ENCODE measurements around the gene CC2D2A. TPM values are rescaled to one million over a fixed set of nuclear protein-coding genes. Genes with fewer than 3 reads are reported as not detected.

CC2D2A gene
- total and polyA plus RNA-seq, 2 of the 13 experiments (the other 11 are each of a cell fraction or from before 2014, with no cell fraction given): 4.2 to 7.2 TPM

DNA sequence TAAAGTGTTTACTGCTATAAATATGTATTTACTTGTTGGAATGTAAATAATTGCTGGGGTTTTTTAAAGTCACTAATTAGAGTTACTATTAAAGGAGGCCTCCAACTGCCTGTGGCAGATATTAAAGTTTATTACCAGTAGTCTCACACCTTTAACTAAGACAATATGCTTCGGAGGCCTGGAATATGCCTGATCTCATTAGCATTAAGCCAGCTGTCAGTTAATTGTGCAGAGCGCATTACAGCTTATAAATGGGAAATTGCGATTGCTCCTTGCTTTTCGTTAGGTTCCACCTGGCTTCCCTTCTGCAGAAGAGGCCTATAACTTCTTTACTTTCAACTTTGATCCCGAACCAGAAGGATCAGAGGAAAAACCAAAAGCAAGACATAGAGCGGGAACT is 41.3 kb downstream of the CC2D2A start (continued):
- TF ChIP-seq, protein P1, sequence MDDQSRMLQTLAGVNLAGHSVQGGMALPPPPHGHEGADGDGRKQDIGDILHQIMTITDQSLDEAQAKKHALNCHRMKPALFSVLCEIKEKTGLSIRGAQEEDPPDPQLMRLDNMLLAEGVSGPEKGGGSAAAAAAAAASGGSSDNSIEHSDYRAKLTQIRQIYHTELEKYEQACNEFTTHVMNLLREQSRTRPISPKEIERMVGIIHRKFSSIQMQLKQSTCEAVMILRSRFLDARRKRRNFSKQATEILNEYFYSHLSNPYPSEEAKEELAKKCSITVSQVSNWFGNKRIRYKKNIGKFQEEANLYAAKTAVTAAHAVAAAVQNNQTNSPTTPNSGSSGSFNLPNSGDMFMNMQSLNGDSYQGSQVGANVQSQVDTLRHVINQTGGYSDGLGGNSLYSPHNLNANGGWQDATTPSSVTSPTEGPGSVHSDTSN (CRISPR knock-in tag; IDR thresholded peaks at IDR 0.05; ENCODE audit: borderline replicate concordance): no peak
- TF ChIP-seq SAFB2 (CRISPR knock-in tag; IDR thresholded peaks at IDR 0.05; ENCODE audit: borderline replicate concordance, low read depth): no peak
- no peak for TF ChIP-seq ZNF333 (CRISPR knock-in tag; IDR thresholded peaks at IDR 0.05; ENCODE audit: borderline replicate concordance)

DNA sequence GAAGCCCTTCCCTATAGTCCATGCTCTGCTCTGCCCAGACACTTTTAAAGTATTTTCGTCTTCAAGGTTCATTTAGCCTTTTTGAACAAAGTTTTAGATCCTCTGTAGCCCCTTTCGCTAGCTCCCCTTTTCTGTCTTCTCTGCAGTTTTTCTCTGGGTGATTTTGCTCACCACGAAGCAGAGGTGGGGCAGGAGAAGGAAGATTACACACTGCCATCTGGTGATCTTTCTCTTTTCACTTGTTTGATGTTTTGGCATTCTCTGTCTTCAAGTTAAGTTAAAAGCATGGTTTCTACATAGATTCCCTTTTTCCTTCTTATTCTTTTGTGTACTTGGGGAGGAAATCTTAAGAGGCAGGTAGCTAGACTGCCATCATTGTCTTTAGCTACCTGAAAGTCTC is 43.9 kb downstream of the CC2D2A start:
- H2AFZ ChIP-seq (ENCODE audit: low read length): no peak overlapping the region
- no peaks in the 10 kb centered on the region for H3K79me2 ChIP-seq (ENCODE audit: insufficient read depth, low read length)
- H3K4me1 ChIP-seq (ENCODE audit: insufficient read depth, low read length): no peaks in the 10 kb centered on the region
- no peaks in the 10 kb centered on the region for H3K9me3 ChIP-seq (ENCODE audit: low read length)
- ChIA-PET CTCF (ENCODE audit: low intra/inter-chr PET ratio, low total read pairs) (no interaction called here), POLR2A (no interaction called here)
- no peaks in the 10 kb centered on the region for H3K27me3 ChIP-seq (ENCODE audit: control insufficient read depth in 1 of 2, insufficient read depth in 2 of 2, low read length in 2 of 2)
- no peak overlapping the region for H3K4me2 ChIP-seq (ENCODE audit: low read depth, low read length)
- BruUV-seq (replicated peaks): no TSS peak
- ATAC-seq (no peak), DNase-seq (ENCODE audit: low spot score) (no peak), FAIRE-seq (no peak)
- peaks cover 1 to 3% of the 10 kb centered on the region in 2 experiments; a peak in 2 of 5 replicates for H3K36me3 ChIP-seq (replicated peaks in 1 of 2; ENCODE audit: control insufficient read depth in 1 of 2, insufficient read depth in 2 of 2, low read length in 2 of 2)
- 90% methylated on average over 3 of the region's 3 CpGs for WGBS (ENCODE audit: low lambda C conversion rate)
- no peak overlapping the region for H3K9ac ChIP-seq (ENCODE audit: insufficient read depth, low read depth, low read length)
- TF ChIP-seq NBN (conservative IDR thresholded peaks at IDR 0.05): no peak
- no peak for TF ChIP-seq ZNF292 (CRISPR knock-in tag; IDR thresholded peaks at IDR 0.05; ENCODE audit: borderline replicate concordance, low read depth)
- TF ChIP-seq, protein P2, sequence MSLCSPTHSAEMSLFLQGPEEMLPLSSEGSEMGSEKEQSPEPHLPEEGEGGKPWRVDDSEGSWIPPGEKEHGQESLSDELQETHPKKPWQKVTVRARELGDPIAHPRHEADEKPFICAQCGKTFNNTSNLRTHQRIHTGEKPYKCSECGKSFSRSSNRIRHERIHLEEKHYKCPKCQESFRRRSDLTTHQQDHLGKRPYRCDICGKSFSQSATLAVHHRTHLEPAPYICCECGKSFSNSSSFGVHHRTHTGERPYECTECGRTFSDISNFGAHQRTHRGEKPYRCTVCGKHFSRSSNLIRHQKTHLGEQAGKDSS (CRISPR knock-in tag; IDR thresholded peaks at IDR 0.05; ENCODE audit: borderline replicate concordance, low read depth): no peak
- TF ChIP-seq ZBTB20 (CRISPR knock-in tag; IDR thresholded peaks at IDR 0.05; ENCODE audit: borderline replicate concordance, low read depth): no peak
- no peak for TF ChIP-seq ZNF431 (CRISPR knock-in tag; IDR thresholded peaks at IDR 0.05; ENCODE audit: borderline replicate concordance, low read depth)
- TF ChIP-seq, protein P3, sequence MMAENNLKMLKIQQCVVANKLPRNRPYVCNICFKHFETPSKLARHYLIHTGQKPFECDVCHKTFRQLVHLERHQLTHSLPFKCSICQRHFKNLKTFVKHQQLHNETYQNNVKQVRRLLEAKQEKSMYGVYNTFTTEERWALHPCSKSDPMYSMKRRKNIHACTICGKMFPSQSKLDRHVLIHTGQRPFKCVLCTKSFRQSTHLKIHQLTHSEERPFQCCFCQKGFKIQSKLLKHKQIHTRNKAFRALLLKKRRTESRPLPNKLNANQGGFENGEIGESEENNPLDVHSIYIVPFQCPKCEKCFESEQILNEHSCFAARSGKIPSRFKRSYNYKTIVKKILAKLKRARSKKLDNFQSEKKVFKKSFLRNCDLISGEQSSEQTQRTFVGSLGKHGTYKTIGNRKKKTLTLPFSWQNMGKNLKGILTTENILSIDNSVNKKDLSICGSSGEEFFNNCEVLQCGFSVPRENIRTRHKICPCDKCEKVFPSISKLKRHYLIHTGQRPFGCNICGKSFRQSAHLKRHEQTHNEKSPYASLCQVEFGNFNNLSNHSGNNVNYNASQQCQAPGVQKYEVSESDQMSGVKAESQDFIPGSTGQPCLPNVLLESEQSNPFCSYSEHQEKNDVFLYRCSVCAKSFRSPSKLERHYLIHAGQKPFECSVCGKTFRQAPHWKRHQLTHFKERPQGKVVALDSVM (CRISPR knock-in tag; IDR thresholded peaks at IDR 0.05): no peak
- TF ChIP-seq CAMTA2 (CRISPR knock-in tag; IDR thresholded peaks at IDR 0.05; ENCODE audit: borderline replicate concordance): no peak
- no peak for TF ChIP-seq HES4 (CRISPR knock-in tag; IDR thresholded peaks at IDR 0.05; ENCODE audit: borderline replicate concordance)
- TF ChIP-seq SRSF1 (optimal IDR thresholded peaks at IDR 0.05; ENCODE audit: low read depth, low read length): no peak
- no peak for TF ChIP-seq ZNF782 (CRISPR knock-in tag; IDR thresholded peaks at IDR 0.05; ENCODE audit: borderline replicate concordance)
- TF ChIP-seq NFYC (CRISPR knock-in tag; IDR thresholded peaks at IDR 0.05): no peak
- no peaks in the 10 kb centered on the region for H4K20me1 ChIP-seq (ENCODE audit: insufficient read depth, low read length)
- in situ Hi-C loops (cut with HindIII; ENCODE audit: extremely low pct_ligation_motif_present, low pct_unique_long_range_greater_than_20kb): no loop called here
- H3K4me3 ChIP-seq (replicated peaks in 1 of 3; ENCODE audit: insufficient read depth in 1 of 3, low read depth in 2 of 3, low read length in 3 of 3): no peak overlapping the region
- intact Hi-C loops (cut with micrococcal nuclease; ENCODE audit: unreplicated experiment): no loop called here
- H3K27ac ChIP-seq (ENCODE audit: extremely low read length, insufficient read depth, low read length): no peak overlapping the region
